AG04450 (cell line): ENCODE measurements around the gene MIEF1. TPM values are rescaled to one million over a fixed set of nuclear protein-coding genes. Genes with fewer than 3 reads are reported as not detected.

Experiments used
- CTCF ChIA-PET: fragments of 300-600, 350-600 bp; formaldehyde crosslinking; extraction: SDS; loops from one replicate; lab custom pipeline; 2022; ENCODE audit warnings: antibody characterized with exemption, inconsistent platforms; lab: Charles Lee
- POLR2A ChIA-PET: fragments of 350-600 bp; formaldehyde crosslinking; extraction: SDS; loops from one replicate; lab custom pipeline; 2021; ENCODE audit warnings: antibody characterized with exemption, inconsistent platforms; lab: Yijun Ruan, JAX
- DNase-seq: peaks from one replicate; pipeline ENCODE4 v3.0.0-alpha.2; 2011; ENCODE audit warnings: low read depth, low spot score
- H3K27ac ChIP-seq: one replicate; pipeline ENCODE4 v1.5.1; 2012; ENCODE audit warnings: low read depth, low read length, control low read depth
- H3K27me3 ChIP-seq: one replicate; pipeline ENCODE4 v1.6.0; 2012; ENCODE audit warnings: low read length; ENCODE audit not compliant: control insufficient read depth, insufficient read depth
- H3K4me3 ChIP-seq: 2 replicates; pipeline ENCODE4 v1.5.1; 2011; ENCODE audit warnings: mild to moderate bottlenecking, low read depth, low read length, control low read depth
- H3K9me3 ChIP-seq: 2 replicates; pipeline ENCODE4 v1.5.1; 2012; ENCODE audit warnings: low read length; ENCODE audit not compliant: control insufficient read depth, insufficient read depth
- polyA plus RNA-seq: library from polyadenylated mRNA; depleted of rRNA; stranded (reverse); fragments of >200 nt; gene quantifications from 2 replicates; pipeline ENCODE4 v1.2.3, GENCODE V29; 2011
- TF ChIP-seq, protein P1 (sequence below): IDR thresholded peaks from 2 replicates; pipeline ENCODE4 v1.5.1; 2011; ENCODE audit warnings: low read depth, low read length, control low read depth, inconsistent platforms

Gene MIEF1
- polyA plus RNA-seq, 1 experiment = 18.9 TPM

DNA sequence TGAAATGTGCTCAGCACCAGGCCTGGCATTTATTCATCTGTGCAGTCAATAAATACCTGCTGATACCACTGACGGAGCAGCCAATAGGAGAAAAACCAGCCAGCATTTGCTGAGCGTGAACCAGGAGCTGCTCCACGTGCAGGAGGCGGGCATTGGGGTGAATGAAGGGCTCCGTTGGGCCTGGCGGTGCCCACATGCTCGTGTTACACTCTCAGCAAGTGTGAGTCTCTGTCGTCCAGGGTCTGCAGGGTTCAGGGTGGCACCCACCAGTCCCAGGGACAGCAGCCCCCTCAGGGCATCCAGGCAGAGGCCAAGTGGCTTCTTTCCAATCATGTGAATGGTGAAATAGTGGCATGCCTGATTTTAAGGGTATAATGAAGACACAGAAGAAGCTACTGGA lies 34.6 kb downstream of the MIEF1 start:
- ChIA-PET POLR2A (no interaction called here), CTCF (interaction anchor here (0.5 to 7.7 kb wide), 3 partner anchors 406 to 496 kb away, joined by 3 to 119 read pairs (median 10); no protein-coding TSS in a partner anchor)
- no peak for DNase-seq

DNA sequence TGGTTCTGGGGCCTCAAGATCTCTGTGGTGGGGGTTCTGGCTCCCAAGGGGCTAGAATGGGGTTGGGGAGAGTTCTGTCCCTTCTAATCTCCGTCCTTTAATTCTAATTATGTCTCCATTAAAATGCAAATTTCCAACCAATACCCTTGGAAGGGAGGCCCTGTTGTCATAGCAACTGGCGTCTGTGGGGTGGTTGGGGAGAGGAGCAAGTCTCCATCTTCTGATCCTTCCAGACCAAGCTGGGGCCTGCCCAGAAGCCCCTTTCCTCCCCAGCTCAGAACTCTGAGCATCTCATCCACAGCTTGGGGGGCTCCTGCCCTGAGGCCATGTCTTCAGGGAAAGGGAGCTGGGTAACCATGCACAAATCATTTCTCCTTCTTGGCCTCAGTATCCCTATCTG lies 35.9 kb downstream of the MIEF1 start:
- Histone ChIP-seq H3K9me3 (no peaks in the 10 kb centered on the region), H3K4me3 (no peak overlapping the region), H3K27me3 (peaks cover 7% of the 10 kb centered on the region), H3K27ac (no peak overlapping the region)
- ChIA-PET POLR2A (no interaction called here), CTCF (interaction anchor here (7.7 kb wide), 1 partner anchor 487 kb away, joined by 119 read pairs; no protein-coding TSS in a partner anchor)
- TF ChIP-seq, protein P1, sequence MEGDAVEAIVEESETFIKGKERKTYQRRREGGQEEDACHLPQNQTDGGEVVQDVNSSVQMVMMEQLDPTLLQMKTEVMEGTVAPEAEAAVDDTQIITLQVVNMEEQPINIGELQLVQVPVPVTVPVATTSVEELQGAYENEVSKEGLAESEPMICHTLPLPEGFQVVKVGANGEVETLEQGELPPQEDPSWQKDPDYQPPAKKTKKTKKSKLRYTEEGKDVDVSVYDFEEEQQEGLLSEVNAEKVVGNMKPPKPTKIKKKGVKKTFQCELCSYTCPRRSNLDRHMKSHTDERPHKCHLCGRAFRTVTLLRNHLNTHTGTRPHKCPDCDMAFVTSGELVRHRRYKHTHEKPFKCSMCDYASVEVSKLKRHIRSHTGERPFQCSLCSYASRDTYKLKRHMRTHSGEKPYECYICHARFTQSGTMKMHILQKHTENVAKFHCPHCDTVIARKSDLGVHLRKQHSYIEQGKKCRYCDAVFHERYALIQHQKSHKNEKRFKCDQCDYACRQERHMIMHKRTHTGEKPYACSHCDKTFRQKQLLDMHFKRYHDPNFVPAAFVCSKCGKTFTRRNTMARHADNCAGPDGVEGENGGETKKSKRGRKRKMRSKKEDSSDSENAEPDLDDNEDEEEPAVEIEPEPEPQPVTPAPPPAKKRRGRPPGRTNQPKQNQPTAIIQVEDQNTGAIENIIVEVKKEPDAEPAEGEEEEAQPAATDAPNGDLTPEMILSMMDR = no peak
- DNase-seq = no peak

More for the DNA sequence above, 34.6 kb downstream of the MIEF1 start:
- Histone ChIP-seq H3K4me3 (no peak overlapping the region), H3K27me3 (peaks cover 7% of the 10 kb centered on the region), H3K9me3 (no peaks in the 10 kb centered on the region; the same call in 1 of the 2 replicates), H3K27ac (no peak overlapping the region)
- TF ChIP-seq, protein P1 = no peak

DNA sequence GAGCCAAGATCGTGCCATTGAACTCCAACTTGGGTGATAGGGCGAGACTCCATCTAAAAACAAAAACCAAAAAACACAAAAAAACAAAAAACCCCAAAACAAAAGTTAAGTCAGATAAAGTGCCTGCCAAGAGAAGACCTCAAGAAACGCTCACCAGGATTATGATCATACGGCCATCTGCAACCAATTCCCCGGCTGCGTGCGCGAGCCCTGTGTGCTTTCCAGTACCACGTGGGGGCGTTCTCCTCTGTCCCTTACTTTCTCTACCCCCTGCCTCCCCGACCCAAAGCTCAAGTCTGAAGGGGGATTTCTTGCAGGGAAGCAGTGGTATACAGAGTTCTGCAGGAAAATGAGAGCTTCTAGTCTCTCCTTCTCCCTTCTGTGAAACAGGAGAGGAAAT lies 41.0 kb downstream of the MIEF1 start:
- Histone ChIP-seq H3K27me3 (peaks cover 10% of the 10 kb centered on the region), H3K4me3 (no peak overlapping the region), H3K9me3 (no peaks in the 10 kb centered on the region), H3K27ac (no peak overlapping the region)
- POLR2A ChIA-PET = no interaction called here
- TF ChIP-seq, protein P1 = peak; percentile 51
- CTCF ChIA-PET = interaction anchor here (0.5 to 2.6 kb wide), 5 partner anchors 8 to 814 kb away, joined by 3 to 18 read pairs (median 6); no protein-coding TSS in a partner anchor
- DNase-seq = no peak

DNA sequence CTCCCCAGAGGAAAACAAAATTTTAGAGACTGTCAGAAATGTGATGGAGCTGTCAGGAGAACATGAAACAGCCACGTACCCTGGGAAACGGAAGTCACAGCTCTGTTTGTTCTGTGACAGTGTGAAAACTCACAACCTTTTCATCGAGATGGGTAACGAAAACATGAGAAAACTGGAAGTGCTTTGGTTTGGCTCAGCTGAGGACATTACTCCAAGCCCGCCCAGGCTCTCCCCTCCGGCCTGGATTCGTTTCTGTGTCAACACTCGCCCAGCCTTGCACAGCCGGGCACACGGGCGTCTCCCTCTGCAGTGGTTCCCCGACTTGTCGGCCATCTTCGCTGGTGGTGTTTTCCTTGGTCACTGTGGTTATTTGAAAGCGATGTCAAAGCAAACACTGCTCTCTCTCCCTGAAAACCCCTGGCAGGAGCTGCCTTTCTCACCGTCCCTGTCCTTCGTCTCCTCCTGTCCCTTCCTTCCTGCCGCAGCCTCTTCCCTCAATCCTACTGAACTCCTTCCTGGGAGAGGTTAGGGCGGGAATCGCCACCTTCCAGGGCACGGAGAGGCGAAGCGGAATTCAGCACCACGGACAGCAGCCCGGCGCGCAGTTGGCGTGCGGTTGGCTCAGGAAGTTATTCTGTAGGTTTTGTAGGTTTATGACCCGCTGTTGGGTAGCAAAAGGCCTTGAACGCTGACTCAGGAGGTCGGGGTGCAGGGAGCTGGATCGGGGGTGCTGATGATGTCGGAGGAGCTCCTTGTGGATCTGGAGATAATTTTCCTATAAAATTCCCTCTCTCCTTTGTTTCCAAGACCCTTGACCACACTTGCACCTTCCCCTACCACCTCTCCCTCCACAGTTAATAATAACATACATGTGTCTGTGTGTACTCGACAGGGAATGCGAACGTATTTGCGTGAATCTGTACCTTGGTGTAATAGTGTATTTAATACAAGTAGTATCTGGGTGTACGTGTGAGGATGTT lies 43.6 kb downstream of the MIEF1 start:
- H3K9me3 ChIP-seq = no peaks in the 10 kb centered on the region
- POLR2A ChIA-PET = no interaction called here
- no peak overlapping the region for H3K4me3 ChIP-seq
- H3K27ac ChIP-seq = peak overlapping the region; percentile 21
- DNase-seq = no peak
- TF ChIP-seq, protein P1 = no peak
- CTCF ChIA-PET = interaction anchor here (1.4 to 4.0 kb wide), 2 partner anchors 11 to 479 kb away, joined by 4 to 19 read pairs; no protein-coding TSS in a partner anchor
- peaks cover 14% of the 10 kb centered on the region for H3K27me3 ChIP-seq
